Adipose tissue (tissue), 3 donors: Measurements from ENCODE around the gene CDC14B. TPM values are rescaled to one million over a fixed set of nuclear protein-coding genes. Genes with fewer than 3 reads are reported as not detected.
"Not testable (repeated sequence)": the region's sequence is repeated elsewhere in the genome, so short reads cannot be mapped to it uniquely, and the experiment has no call there.

Source experiments
- H3K27ac ChIP-seq: one replicate; pipeline ENCODE4 v1.5.1; 2013; ENCODE audit warnings: low read depth, low read length
- WGBS, 3 donors: extraction: QIAGEN DNeasy Blood & Tissue Kit; methylation state at CpG; one replicate each; pipeline ENCODE4 v1.1.7; 2013; 5-methylcytosine and 5-hydroxymethylcytosine counted together
- polyA plus RNA-seq, 3 donors: library from polyadenylated mRNA; stranded (reverse); fragments of 200-250 nt; gene quantifications; one replicate each; pipeline ENCODE4 v1.2.3, GENCODE V29; 2013
- donor health status: healthy with polysubstance abuse.
- donor health status: Bipolar disorder and iron deficiency.
- donor health status: healthy.

The CDC14B gene
- polyA plus RNA-seq, 3 donors = 7.8 to 15.7 (median 10.5) TPM

DNA sequence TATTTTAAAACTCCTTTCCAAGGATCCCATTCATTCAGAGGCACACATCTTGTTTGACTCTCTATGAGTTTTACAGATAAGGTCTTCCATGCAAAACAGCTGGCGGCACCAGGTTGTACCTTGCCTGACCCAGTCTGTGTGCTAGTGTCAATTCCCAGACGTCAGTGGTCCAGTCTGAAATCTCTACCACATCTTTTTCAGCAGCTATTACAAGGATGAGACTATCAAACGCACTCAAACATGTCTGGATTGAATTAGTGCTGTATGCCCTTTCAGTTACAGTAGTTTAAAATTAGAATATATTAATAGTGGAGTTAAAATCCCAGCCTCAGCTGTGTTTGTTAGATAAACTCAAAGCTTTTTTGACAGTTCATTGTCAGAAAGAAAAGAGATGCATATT, 11.7 kb downstream of the CDC14B start:
- no peak overlapping the region for H3K27ac ChIP-seq
- 80 to 86% (median 84%) methylated on average over 3 of the region's 3 CpGs for WGBS, 3 donors

DNA sequence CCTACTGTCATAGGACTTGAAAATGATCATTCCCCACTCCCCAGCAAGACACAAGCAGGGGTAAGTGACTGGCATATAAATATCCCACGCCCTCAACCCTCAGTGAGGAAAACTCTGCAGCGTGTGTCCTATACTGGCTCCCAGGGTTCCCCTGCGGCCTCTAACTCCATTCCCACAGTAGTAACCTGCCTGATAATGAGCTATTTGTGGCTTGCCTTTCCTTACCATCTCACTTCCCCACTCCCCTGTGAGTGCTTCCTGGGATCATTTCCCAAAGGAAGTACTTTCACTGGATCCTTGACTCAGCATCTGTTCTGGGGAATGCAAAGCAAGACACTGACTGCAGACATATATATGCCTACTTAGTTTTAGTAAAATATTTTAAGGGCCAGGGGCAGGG, 14.3 kb downstream of the CDC14B start:
- H3K27ac ChIP-seq = no peak overlapping the region
- WGBS, 3 donors = 83 to 92% (median 85%) methylated on average over 3 of the region's 3 CpGs

DNA sequence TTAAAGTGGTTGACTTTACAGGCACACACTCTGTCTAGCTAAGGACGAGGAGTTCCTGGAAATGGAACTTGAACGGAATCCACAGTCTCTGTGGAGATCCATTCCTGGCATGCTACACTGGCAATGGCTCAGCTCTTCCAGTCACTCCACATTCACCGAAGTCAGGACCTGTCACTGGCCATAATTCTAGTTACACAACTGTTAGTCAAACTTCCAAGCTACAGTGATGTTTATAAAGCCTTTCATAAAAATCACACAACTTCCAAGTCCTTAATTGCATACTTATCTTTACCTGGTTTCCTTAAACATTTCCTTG, 15.7 kb downstream of the CDC14B start:
- 39 to 49% (median 48%) methylated on average over 3 of the region's 3 CpGs for WGBS, 3 donors
- H3K27ac ChIP-seq = no peak overlapping the region

DNA sequence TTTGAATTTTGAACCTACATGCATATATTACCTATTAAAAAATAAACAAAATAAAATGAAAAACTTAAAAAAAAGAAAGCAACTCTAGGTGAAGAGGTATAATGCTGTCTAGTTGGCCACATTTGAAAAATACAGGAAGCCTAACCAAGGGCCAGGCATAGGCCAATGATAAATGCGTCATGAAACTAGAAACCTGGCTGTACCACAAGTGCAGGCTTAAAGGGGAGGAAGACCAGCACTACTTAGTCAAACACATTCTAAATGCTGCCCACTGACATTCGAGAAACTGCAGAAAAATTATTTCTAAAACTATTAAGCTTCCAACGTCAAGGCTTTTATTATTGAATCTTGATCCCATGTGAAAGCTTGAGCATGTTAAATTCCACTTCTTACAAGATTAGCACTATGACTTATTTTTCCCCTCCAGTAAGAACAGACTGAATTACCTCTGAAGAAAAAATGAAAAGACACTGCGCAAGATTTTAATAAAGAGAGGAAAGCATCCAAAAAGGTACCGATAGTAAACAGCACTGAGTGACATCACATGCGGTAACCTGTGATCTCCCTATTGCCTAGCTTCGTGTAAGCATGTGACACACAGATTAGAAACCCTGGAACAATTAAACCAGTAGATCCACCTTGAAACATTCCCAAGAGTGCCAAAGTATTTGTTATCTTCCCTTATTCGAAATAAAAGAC, 16.2 kb downstream of the CDC14B start:
- H3K27ac ChIP-seq = no peak overlapping the region
- WGBS, 3 donors = 67 to 76% (median 72%) methylated on average over 8 of the region's 8 CpGs

DNA sequence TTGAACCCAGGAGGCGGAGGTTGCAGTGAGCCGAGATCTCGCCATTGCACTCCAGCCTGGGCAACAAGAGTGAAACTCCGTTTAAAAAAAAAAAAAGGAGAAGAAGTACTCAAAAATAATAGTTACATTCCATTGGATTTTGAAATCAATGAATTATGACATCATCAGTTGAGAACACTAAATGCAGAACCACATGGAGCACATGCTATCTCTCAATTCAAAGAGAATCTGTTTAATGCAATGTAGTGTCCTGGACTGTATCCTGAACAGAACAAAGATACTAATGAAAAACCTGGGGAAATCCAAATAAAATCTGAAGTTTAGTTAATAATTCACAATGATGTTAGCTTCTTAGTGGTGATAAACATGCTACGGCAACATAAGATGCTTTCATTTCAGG, 20.3 kb downstream of the CDC14B start:
- no peak overlapping the region for H3K27ac ChIP-seq
- 87 to 93% (median 90%) methylated on average over 5 of the region's 5 CpGs for WGBS, 3 donors

DNA sequence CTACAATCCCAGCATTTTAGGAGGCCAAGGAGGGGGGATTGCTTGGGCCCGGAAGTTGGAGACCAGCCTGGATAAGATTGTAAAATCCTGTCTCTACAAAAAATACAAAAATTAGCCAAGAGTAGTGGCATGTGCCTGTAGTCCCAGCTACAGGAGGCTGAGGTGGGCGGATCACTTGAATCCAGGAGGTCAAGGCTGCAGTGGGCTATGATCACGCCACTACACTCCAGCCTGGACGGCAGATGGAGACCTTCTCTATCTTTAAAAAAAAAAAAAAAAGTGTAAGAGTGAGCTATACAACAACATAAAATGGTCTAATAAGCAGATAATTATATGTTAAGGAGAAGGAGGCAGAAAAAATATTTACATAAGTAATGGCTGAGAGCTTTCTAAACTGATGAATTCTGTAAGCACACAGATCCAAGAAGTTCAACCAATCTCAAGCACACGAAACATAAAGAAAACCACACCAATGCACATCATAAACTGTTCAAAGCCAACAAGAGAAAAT, 23.0 kb downstream of the CDC14B start:
- no peak overlapping the region for H3K27ac ChIP-seq
- WGBS, 3 donors = 92 to 96% (median 96%) methylated on average over 5 of the region's 5 CpGs

DNA sequence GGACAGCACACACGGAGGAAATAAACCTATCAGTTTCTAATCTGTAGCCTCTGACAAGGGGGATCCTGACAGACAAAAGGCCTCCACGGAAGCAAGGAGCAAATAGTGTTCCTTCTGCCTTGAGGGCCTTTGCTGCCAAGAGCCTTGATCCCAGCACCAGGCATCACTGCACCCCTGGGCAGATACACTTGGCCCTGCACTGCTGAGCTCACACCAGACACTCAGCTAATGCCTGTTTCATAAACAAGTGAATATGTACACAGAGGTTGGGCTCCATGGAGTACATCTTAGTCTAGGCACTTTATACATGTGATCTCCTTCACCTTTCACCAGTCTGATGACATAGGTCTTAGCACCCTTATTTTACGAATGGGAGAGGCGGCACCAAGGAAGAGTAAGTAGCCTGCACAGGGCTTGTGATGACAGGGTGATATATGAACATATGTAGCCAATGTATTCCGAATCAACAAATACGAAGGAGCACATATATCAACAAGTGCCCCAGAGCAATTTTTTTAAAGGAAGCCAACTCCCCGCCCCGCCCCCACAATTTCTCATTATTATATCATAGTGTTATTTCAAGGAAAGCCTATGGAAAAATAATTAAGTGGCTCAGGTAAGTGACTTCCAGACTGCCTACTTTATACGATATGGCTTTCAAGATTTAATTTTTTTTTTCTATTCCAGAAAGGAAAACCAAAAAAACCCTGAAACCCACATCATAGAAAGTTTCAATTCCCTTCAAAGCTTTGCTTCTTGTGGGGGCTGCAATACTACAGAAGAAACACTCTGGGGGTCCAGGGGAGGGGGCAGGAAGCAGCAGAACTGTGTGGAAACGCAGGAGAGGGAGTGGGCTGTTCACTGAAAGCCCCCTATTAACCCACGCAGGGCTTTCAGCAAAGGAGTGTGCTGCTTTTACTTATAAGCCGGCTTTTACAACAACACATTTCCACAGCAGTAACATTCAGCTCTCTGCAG, 32.0 kb downstream of the CDC14B start:
- no peak overlapping the region for H3K27ac ChIP-seq
- WGBS, 3 donors = 83 to 87% (median 83%) methylated on average over 12 of the region's 12 CpGs

DNA sequence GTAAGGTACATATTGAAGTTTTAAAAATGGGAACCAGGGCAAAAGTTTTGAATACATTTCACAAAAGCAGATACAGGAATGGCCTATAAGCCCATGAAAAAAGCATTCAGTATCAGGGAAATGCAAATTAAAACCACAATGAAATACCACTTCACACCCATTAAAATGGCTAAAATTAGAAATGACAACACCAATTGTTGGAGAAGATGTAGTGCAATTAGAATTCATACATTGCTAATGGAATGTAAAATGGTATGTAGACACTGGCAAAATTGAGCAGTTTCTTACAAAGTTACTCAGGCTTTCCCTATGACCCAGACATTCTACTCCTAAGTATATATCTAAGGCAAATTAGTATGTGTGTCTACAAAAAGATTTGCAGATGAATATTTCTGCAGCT, 34.2 kb downstream of the CDC14B start:
- no peak overlapping the region for H3K27ac ChIP-seq

DNA sequence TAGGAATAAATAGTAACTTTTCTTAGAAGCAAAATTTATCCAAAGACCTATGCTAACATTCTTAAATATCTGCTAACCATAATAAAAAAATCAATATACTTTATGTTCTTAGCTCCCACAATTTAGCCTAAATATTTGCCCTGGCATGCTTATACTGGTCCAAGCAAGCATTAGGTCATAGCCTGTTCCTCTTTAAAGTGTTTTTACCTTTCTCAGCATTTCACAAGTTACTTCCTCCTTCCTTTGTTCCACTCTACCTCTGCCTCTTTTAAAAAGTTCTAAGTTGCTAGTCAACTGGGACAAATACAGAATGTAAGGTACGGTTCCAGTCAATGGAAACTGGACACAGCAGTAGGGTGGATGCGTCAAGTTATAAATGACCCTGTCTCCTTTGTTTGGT, 37.4 kb downstream of the CDC14B start:
- WGBS, 3 donors = 76 to 83% (median 82%) methylated on average over 2 of the region's 2 CpGs
- not testable (repeated sequence) for H3K27ac ChIP-seq

DNA sequence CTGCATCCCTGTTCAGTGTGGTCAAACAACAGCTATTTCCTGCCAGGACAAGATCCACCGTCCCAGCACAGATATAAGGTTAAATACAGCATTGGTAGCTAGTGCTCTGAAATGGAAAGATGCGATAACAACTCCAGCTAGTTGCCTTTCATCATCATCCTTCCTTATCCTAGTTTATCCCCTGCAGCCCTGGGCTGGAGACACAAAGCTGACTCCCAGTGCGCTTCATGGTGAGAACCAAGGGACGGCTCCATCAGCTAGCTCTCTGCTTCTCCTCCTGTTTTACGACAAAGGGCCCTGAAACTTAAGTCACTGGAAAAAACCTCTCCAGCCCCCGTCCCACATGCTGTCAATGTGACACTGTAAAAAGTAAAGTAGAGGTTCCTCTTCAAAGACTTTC, 37.9 kb downstream of the CDC14B start:
- H3K27ac ChIP-seq = no peak overlapping the region
- 79 to 83% (median 80%) methylated on average over 6 of the region's 6 CpGs for WGBS, 3 donors

DNA sequence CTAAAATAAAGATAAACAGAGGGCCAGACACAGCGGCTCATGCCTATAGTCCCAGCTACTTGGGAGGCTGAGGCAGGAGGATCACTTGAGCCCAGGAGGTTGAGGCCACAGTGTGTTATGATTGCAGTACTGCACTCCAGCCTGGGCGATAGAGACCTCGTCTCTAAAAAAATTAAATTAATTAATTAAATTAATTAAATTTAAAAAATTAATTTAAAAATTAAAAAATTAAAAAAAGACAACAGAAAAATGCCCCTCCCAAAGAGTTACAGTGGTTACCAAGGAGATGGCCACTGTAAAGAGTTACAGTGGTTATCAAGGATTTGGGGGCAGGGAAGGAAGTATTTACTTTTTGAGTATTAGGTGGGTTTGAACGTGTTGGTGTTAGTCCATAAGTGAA, 38.3 kb downstream of the CDC14B start:
- WGBS, 3 donors = 87 to 91% (median 87%) methylated on average over 4 of the region's 4 CpGs
- no peak overlapping the region for H3K27ac ChIP-seq

DNA sequence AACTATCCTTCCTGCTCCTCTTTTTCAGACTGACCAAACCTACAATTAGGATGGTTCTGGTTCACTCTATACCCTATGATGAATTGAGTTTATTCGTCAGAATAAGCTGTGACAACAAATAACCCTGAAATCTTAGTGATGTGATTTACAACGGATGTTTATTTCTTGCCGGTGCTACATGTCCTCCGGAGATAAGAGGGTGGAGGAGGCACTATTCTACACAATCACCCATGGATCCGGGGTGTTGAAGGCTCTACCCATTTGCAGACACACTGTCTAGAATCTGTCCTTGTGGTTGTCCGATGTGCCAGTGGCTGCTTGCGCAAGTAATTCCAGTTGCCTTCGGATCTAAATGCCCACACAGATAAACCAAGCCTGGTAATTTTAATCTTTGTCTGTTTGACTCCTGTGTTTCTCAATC, 44.7 kb downstream of the CDC14B start:
- WGBS, 3 donors = 65 to 72% (median 67%) methylated on average over 8 of the region's 8 CpGs
- no peak overlapping the region for H3K27ac ChIP-seq

DNA sequence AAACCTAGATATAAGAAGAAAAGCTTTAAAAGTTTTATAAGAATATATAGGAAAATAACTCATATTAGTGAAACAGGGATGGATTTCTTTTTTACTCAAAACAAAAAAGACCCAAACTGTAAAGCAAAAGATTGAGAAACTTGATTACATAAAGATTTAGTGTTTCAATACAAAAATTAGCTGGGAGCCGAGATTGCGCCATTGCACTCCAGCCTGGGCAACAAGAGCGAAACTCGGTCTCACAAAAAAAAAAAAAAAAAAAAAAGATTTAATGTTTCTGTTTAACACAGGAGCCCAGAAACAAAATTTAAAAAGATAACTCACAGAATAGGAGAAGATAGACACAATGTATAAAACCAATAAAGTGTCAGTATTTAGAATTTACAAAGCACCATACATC, 45.2 kb downstream of the CDC14B start:
- WGBS, 3 donors = 68 to 94% (median 75%) methylated on average over 4 of the region's 4 CpGs
- no peak overlapping the region for H3K27ac ChIP-seq

DNA sequence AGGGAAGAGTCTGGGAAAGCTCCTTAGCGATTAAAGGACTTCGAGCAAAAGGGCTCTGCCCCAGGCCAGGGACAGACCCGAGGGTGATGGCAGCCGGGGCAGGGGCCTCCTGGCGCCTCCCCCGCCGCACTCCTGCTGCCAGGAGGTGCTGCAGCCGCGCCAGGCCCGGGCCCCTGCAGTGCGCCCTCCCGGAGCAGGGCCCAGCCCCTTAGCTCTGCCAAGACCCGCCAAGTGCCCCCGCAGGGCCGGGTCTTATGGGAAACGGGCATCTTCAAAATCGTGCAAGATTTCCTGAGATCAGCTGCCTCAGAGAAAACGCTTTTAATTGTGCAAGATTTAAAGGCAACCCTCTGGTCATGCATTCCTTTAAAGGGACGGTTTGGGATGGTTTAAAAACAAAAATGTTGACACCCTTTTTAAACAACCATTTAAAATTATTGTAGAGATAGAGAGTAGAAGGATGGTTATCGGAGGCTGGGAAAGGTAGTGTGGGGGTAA, 52.4 kb downstream of the CDC14B start:
- WGBS, 3 donors = 4 to 5% (median 4%) methylated on average over 20 of the region's 20 CpGs
- H3K27ac ChIP-seq = peak overlapping the region; percentile 29

DNA sequence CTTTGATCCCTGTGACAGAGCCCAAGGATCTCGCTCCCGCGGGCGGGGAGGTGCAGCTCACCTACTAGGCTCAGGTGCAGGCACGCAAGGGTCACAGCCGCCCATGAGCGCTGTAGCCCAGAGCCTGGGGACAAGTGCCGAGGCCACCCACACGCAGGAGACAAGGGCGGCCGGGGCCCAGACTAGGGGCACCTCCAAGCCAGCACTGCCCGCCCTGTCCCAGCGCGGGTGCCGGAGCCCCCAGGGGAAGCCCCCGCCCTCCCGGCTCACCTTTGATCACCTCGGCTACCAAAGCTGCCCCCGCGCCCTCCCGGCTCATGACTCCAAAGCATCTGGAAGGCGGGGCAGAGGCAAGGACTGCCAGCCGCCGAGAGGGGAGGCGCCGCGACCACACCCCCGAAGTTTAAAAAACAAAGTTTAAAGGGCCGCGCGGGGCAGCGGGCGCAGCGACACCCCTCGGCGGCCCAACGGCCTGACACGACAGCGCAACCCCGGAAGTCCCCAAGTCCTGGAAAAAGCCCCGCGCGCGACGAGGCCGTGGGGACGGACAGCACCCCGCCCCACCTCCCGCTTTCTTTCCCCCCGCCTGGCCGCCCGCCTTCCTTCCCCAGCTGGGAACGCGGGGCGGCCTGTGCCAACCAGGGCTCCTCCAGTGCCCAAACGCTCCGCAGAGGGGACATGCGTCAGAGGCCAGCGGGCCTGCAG, 53.0 kb downstream of the CDC14B start:
- WGBS, 3 donors = 0 to 1% (median 1%) methylated on average over 51 to 59 of the region's 59 CpGs
- H3K27ac ChIP-seq = peak overlapping the region; percentile 29

DNA sequence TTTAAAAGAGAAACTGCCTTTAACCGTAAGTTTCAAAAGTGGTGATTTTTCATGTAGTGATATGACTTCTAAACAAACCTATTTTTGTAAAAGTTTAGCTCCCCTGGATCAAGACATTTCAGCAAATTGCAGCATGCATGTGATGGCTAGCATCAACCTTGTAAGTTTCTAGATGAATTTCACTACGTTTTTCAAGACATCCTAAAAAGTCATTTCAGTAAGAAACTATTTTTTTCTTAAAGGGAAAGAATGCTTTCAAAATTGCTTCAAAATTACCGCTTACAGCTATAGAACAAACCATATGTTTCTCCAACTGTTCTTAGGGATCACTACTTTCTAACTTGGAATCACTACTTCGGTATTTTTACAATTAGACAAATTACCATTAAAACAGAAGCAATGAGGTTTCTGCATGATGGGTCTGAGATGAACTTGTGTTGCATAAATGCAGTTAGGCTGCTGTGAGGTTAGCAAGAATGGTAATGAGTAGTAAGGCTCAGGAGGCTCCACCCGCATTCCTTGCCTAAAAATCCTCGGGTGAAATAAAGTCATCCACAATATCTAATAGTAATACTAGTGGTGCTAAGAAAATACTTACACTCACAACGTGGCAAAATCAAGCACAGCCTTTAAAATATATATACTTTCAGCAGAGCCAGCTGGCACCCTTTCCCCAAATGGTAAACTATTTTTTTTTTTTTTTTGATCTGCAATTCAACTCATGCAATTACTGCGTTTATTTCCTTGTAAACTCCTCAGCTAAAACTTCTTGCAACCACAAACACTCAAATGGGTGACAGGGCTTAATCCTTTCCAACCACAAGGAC, 53.8 kb downstream of the CDC14B start:
- 11 to 19% (median 16%) methylated on average over 8 of the region's 8 CpGs for WGBS, 3 donors
- H3K27ac ChIP-seq = no peak overlapping the region

DNA sequence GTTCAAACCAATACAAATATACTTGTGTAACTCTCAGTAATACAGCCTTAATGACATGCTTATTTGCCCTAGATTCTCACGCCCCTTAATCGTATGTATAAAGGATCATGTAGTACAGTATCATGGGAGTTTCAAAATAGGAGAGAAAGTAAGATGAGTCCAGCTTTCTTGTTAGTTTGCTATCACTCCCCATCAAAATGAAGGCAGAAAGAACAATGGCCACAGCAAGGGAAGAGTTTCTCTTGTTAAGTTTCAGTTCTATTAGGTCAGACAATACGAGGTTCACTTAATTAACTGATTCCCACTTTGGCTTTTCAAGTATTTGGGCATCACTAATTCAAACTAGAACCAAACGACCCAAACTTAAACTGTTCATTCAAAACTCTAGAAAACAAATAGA, 55.4 kb downstream of the CDC14B start:
- no peak overlapping the region for H3K27ac ChIP-seq
- WGBS, 3 donors = 68 to 78% (median 75%) methylated on average over 4 of the region's 4 CpGs

DNA sequence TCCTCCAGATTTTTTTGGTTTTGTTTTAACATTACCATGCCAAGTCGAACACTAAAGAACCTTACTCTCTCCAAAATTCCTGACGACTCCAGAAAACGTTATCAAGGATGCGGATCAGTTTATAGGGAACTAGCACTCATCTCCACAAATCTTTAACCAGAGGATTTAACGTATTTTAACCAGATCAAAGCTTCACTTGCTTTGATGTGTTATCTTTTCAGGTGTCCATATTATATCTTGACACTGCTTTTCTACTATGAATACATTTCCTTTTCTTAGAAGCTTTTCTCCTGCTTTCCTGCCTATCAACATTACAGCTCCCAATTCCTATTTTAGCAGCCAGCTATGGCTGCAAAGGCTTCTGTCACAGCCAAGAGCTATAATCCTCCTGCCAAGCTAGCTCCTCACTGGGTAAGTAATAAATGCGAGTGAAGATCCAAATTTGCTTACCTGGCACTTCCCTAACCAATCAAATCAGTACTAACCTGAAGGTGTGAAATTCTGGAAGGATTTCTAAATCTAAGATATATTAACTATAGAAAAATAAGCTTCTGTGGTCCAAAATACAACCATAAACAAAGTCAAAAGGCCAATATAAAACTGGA, 60.2 kb downstream of the CDC14B start:
- no peak overlapping the region for H3K27ac ChIP-seq
- WGBS, 3 donors = 86 to 88% (median 88%) methylated on average over 6 of the region's 6 CpGs
